B cell (primary cell): Measurements from ENCODE around the gene TMEM87B. TPM values are rescaled to one million over a fixed set of nuclear protein-coding genes. Genes with fewer than 3 reads are reported as not detected.
"Not testable (repeated sequence)": the region's sequence is repeated elsewhere in the genome, so short reads cannot be mapped to it uniquely, and the experiment has no call there.

Source experiments
- ATAC-seq: fragments of 200-7000 bp; cut with Tn5 transposase; one replicate; pipeline ENCODE4 v1.10.0; 2021; ENCODE audit warnings: low read depth, mild to moderate bottlenecking, moderate number of reproducible peaks, moderate library complexity
- CTCF ChIA-PET: fragments of 350-600 bp; sonication (Branson Sonifier 250); formaldehyde crosslinking; loops from one replicate; lab custom pipeline; 2021; ENCODE audit warnings: antibody characterized with exemption, inconsistent platforms; lab: Charles Lee
- POLR2A ChIA-PET: fragments of 350-600 bp; sonication (Branson Sonifier 250); formaldehyde crosslinking; loops from one replicate; lab custom pipeline; 2021; ENCODE audit warnings: antibody characterized with exemption; lab: Charles Lee
- DNase-seq: peaks from one replicate; pipeline ENCODE4 v3.0.0; 2013
- H2AFZ ChIP-seq: 2 replicates; pipeline ENCODE4 v1.6.1; 2012; ENCODE audit warnings: mild to moderate bottlenecking, low read depth, low read length; ENCODE audit not compliant: insufficient read depth, poor library complexity, severe bottlenecking
- H3K27ac ChIP-seq, 2 donors: 1 replicate in 1 of 2; 2 replicates in 1 of 2; pipeline ENCODE4 v1.5.1; 2012 to 2013; ENCODE audit warnings: low read length in 2 of 2, mild to moderate bottlenecking in 2 of 2, moderate library complexity in 1 of 2
- H3K27me3 ChIP-seq, 4 experiments: fragments of 200-600 bp in 1 of 4; sonication (generic) in 1 of 4; replicated peaks in 1 of 4; 1 replicate in 2 of 4; 2 replicates in 2 of 4; pipeline versions ENCODE4 v1.6.1 to v1.7.0; 2013 to 2016; ENCODE audit warnings: low read length in 3 of 4, mild to moderate bottlenecking in 2 of 4, mixed read lengths in 1 of 4, moderate library complexity in 1 of 4; ENCODE audit not compliant: insufficient read depth in 4 of 4, control insufficient read depth in 3 of 4; ENCODE audit errors: control extremely low read depth in 1 of 4
- H3K36me3 ChIP-seq, 2 experiments: replicated peaks in 1 of 2; 1 replicate in 1 of 2; 2 replicates in 1 of 2; pipeline versions ENCODE4 v1.6.1 to v1.7.1; 2013; ENCODE audit warnings: low read length in 1 of 2; ENCODE audit not compliant: insufficient read depth in 2 of 2, control insufficient read depth in 1 of 2; ENCODE audit errors: control extremely low read depth in 1 of 2, extremely low read depth in 1 of 2
- H3K4me1 ChIP-seq, 2 donors: fragments of 200-600 bp in 1 of 2; sonication (generic) in 1 of 2; 1 replicate in 1 of 2; 2 replicates in 1 of 2; pipeline versions ENCODE4 v1.5.1 to v1.6.1; 2013 to 2017; ENCODE audit warnings: low read length in 2 of 2; ENCODE audit not compliant: control insufficient read depth in 2 of 2, insufficient read depth in 2 of 2
- H3K4me2 ChIP-seq: replicated peaks from 2 replicates; pipeline ENCODE3; 2012; ENCODE audit warnings: mild to moderate bottlenecking, low read depth, low read length; ENCODE audit not compliant: poor library complexity, severe bottlenecking
- H3K4me3 ChIP-seq, 5 experiments: fragments of 200-600 bp in 1 of 5; sonication (generic) in 1 of 5; 1 replicate in 3 of 5; 2 replicates in 2 of 5; pipeline versions ENCODE4 v1.5.1 to v1.7.0; 2011 to 2016; ENCODE audit warnings: low read length in 4 of 5, mild to moderate bottlenecking in 4 of 5, low read depth in 2 of 5, control low read depth in 1 of 5, moderate library complexity in 1 of 5; ENCODE audit not compliant: insufficient read depth in 1 of 5; ENCODE audit errors: control extremely low read depth in 1 of 5, extremely low read depth in 1 of 5
- H3K79me2 ChIP-seq: fragments of 200-600 bp; sonication (generic); one replicate; pipeline ENCODE4 v1.6.0; 2016; ENCODE audit warnings: low read length; ENCODE audit not compliant: control insufficient read depth, insufficient read depth
- H3K9ac ChIP-seq: fragments of 200-600 bp; sonication (generic); 2 replicates; pipeline ENCODE4 v1.6.1; 2017; ENCODE audit warnings: mild to moderate bottlenecking, low read length, moderate library complexity
- H3K9me3 ChIP-seq, 3 donors: one replicate each; pipeline versions ENCODE4 v1.6.1 to v1.7.1; 2013; ENCODE audit warnings: low read length in 2 of 3; ENCODE audit not compliant: control insufficient read depth in 2 of 3, insufficient read depth in 1 of 3; ENCODE audit errors: control extremely low read depth in 1 of 3
- H4K20me1 ChIP-seq: 2 replicates; pipeline ENCODE4 v1.6.0; 2012; ENCODE audit warnings: mild to moderate bottlenecking, low read length; ENCODE audit not compliant: insufficient read depth, control insufficient read depth, poor library complexity, severe bottlenecking
- H3K27ac Mint-ChIP-seq: one replicate; pipeline ENCODE4 v1.8.0; 2021; ENCODE audit warnings: mixed read lengths
- H3K27me3 Mint-ChIP-seq: one replicate; pipeline ENCODE4 v1.8.0; 2021; ENCODE audit warnings: mixed read lengths
- H3K4me1 Mint-ChIP-seq: one replicate; pipeline ENCODE4 v1.8.0; 2021; ENCODE audit warnings: mixed read lengths
- H3K4me3 Mint-ChIP-seq: one replicate; pipeline ENCODE4 v1.8.0; 2021; ENCODE audit warnings: mixed read lengths
- H3K9me3 Mint-ChIP-seq: one replicate; pipeline ENCODE4 v1.8.0; 2022; ENCODE audit warnings: mixed read lengths; ENCODE audit not compliant: insufficient read depth
- CTCF ChIP-seq: fragments of 200-600 bp; IDR thresholded peaks from one replicate; pipeline ENCODE4 v1.8.0; 2022; ENCODE audit warnings: antibody characterized with exemption, mild to moderate bottlenecking
- WGBS: methylation state at CpG from one replicate; pipeline ENCODE4 v1.1.5; 2013; ENCODE audit warnings: missing lambda C conversion rate; ENCODE audit not compliant: insufficient coverage; 5-methylcytosine and 5-hydroxymethylcytosine counted together
- intact Hi-C: fragments of 100-400 bp; cut with micrococcal nuclease; formaldehyde crosslinking; loops from one replicate; pipeline ENCODE4 v1.10.0; 2022
- polyA plus RNA-seq: library from polyadenylated mRNA; depleted of rRNA; stranded (reverse); fragments of >200 nt; gene quantifications from 2 replicates; pipeline ENCODE4 v1.2.3, GENCODE V29; 2012
- total RNA-seq, 2 donors: library from RNA; stranded (reverse); fragments of 120-200 nt in 1 of 2; gene quantifications; 1 replicate in 1 of 2; 2 replicates in 1 of 2; pipeline versions ENCODE4 v1.2.3 to v1.2.4, GENCODE V29; 2013 to 2022

Gene TMEM87B
- total and polyA plus RNA-seq, 2 donors (not counting 1 experiment from before 2014, with no cell fraction given) = 9.4 to 21.0 TPM

- Histone ChIP-seq H3K4me3 (peak within 1 kb of the TSS; percentile 21 to 62 (median 46)), H3K36me3 (no peaks in the 10 kb centered on the region), H3K4me2 (peak within 1 kb of the TSS; percentile 75), H4K20me1 (no peaks in the 10 kb centered on the region), H3K27me3 (peaks cover 0 to 35% (median 3%) of the 10 kb centered on the region in 4 experiments), H3K27ac (no peak within 1 kb of the TSS), H3K9ac (peak within 1 kb of the TSS; percentile 56), H3K4me1 (peaks cover 11 to 13% of the 10 kb centered on the region in 2 donors), H3K79me2 (no peaks in the 10 kb centered on the region), H3K9me3 (peaks cover 0 to 1% (median 0%) of the 10 kb centered on the region in 3 donors), H2AFZ (peak within 1 kb of the TSS; percentile 66)
- peak within 1 kb of the TSS; percentile 13 for H3K27ac Mint-ChIP-seq
- POLR2A ChIA-PET = interaction anchor here (1.6 kb wide), 1 partner anchor 117 kb away, joined by 3 read pairs; the partner anchor contains the start of gene ZC3H8
- CTCF ChIA-PET = interaction anchor here (0.6 to 1.0 kb wide), 2 partner anchors 59 to 364 kb away, joined by 3 to 5 read pairs; no protein-coding TSS in a partner anchor
- WGBS = 2% methylated on average over 76 of the region's 84 CpGs
- no peak for DNase-seq
- ATAC-seq = no peak
- peaks cover 28% of the 10 kb centered on the region for H3K27me3 Mint-ChIP-seq
- intact Hi-C loops = no loop called here
- no peaks in the 10 kb centered on the region for H3K9me3 Mint-ChIP-seq
- no peak for TF ChIP-seq CTCF
- peaks cover 12% of the 10 kb centered on the region for H3K4me1 Mint-ChIP-seq
- peak within 1 kb of the TSS; percentile 86 for H3K4me3 Mint-ChIP-seq
These were observed 83.3 kb downstream of the TMEM87B start, which contains the start of gene FBLN7 for GRCh38 chr2:112138159-112139032. FBLN7 (plus strand) TSS chr2:112138385; CDS start chr2:112138656, 271 bp downstream.

DNA sequence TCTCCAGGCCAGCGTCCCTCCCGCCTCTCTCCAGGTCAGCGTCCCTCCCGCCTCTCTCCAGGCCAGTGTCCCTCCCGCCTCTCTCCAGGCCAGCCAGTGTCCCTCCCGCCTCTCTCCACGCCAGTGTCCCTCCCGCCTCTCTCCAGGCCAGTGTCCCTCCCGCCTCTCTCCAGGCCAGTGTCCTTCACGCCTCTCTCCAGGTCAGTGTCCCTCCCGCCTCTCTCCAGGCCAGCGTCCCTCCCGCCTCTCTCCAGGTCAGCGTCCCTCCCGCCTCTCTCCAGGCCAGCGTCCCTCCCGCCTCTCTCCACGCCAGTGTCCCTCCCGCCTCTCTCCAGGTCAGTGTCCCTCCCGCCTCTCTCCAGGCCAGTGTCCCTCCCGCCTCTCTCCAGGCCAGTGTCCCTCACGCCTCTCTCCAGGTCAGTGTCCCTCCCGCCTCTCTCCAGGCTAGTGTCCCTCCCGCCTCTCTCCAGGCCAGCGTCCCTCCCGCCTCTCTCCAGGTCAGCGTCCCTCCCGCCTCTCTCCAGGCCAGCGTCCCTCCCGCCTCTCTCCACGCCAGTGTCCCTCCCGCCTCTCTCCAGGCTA lies 84.1 kb downstream of the TMEM87B start:
- H3K4me3 Mint-ChIP-seq, H3K4me2 ChIP-seq, H3K9ac ChIP-seq, H3K9me3 ChIP-seq, ATAC-seq, POLR2A ChIA-PET, intact Hi-C loops, H3K79me2 ChIP-seq, H3K9me3 Mint-ChIP-seq, H3K27ac Mint-ChIP-seq, H3K36me3 ChIP-seq, CTCF ChIA-PET, H3K4me3 ChIP-seq, H3K27ac ChIP-seq, H2AFZ ChIP-seq, H4K20me1 ChIP-seq, DNase-seq: not testable (repeated sequence)
- WGBS = 6% methylated on average over 8 of the region's 32 CpGs
- H3K4me1 ChIP-seq = peaks cover 11 to 13% of the 10 kb centered on the region in 2 donors
- peaks cover 28% of the 10 kb centered on the region for H3K27me3 Mint-ChIP-seq
- H3K27me3 ChIP-seq = peaks cover 0 to 35% (median 3%) of the 10 kb centered on the region in 4 experiments
- peaks cover 12% of the 10 kb centered on the region for H3K4me1 Mint-ChIP-seq

DNA sequence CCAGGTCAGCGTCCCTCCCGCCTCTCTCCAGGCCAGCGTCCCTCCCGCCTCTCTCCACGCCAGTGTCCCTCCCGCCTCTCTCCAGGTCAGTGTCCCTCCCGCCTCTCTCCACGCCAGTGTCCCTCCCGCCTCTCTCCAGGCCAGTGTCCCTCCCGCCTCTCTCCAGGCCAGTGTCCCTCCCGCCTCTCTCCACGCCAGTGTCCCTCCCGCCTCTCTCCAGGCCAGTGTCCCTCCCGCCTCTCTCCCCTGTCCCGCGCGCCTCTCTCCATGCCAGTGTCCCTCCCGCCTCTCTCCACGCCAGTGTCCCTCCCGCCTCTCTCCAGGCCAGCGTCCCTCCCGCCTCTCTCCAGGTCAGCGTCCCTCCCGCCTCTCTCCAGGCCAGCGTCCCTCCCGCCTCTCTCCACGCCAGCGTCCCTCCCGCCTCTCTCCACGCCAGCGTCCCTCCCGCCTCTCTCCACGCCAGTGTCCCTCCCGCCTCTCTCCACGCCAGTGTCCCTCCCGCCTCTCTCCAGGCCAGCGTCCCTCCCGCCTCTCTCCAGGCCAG lies 84.7 kb downstream of the TMEM87B start:
- POLR2A ChIA-PET, H3K9me3 ChIP-seq, H3K27ac ChIP-seq, intact Hi-C loops, DNase-seq, ATAC-seq, H3K9ac ChIP-seq, H3K4me3 ChIP-seq, H4K20me1 ChIP-seq, H3K4me2 ChIP-seq, CTCF ChIA-PET, H3K36me3 ChIP-seq, H3K27ac Mint-ChIP-seq, H3K4me3 Mint-ChIP-seq, H3K9me3 Mint-ChIP-seq, H2AFZ ChIP-seq, H3K79me2 ChIP-seq: not testable (repeated sequence)
- Mint-ChIP-seq H3K27me3 (peaks cover 28% of the 10 kb centered on the region), H3K4me1 (peaks cover 12% of the 10 kb centered on the region)
- Histone ChIP-seq H3K4me1 (peaks cover 11 to 13% of the 10 kb centered on the region in 2 donors), H3K27me3 (peaks cover 0 to 35% (median 3%) of the 10 kb centered on the region in 4 experiments)
- 12% methylated on average over 30 of the region's 38 CpGs for WGBS
